A172 (cell line): Measurements from ENCODE around the gene CFC1. TPM values are rescaled to one million over a fixed set of nuclear protein-coding genes. Genes with fewer than 3 reads are reported as not detected.
"Not testable (repeated sequence)": the region's sequence is repeated elsewhere in the genome, so short reads cannot be mapped to it uniquely, and the experiment has no call there.

Experiments used
- DNase-seq: peaks from one replicate; pipeline ENCODE4 v3.0.0-alpha.2; 2015; ENCODE audit warnings: low spot score
- total RNA-seq: library from RNA; depleted of rRNA; stranded (reverse); fragments of >200 nt; shearing (Covaris generic); gene quantifications from 2 replicates; pipeline ENCODE4 v1.2.3, GENCODE V29; 2014; rRNA removed

The CFC1 gene
- total RNA-seq, 1 experiment from 2014 or later = not detected

- not testable (repeated sequence) for DNase-seq
Observed at GRCh38 chr2:130583582-130583981, 15.8 kb downstream of the CFC1 start.

GRCh38 chr2:130582970-130583369 lies 16.4 kb downstream of the CFC1 start:
- not testable (repeated sequence) for DNase-seq

- not testable (repeated sequence) for DNase-seq
Observed at GRCh38 chr2:130581491-130581890, 17.9 kb downstream of the CFC1 start.

GRCh38 chr2:130579121-130579520 lies 20.3 kb downstream of the CFC1 start:
- not testable (repeated sequence) for DNase-seq

- not testable (repeated sequence) for DNase-seq
Observed at GRCh38 chr2:130577559-130577958, 21.8 kb downstream of the CFC1 start.

GRCh38 chr2:130576209-130576784 lies 23.1 kb downstream of the CFC1 start:
- not testable (repeated sequence) for DNase-seq

- not testable (repeated sequence) for DNase-seq
Observed at GRCh38 chr2:130574230-130574629, 25.1 kb downstream of the CFC1 start.

- DNase-seq = not testable (repeated sequence)
Observed at GRCh38 chr2:130571929-130572328, 27.4 kb downstream of the CFC1 start.

- DNase-seq = not testable (repeated sequence)
Observed at GRCh38 chr2:130566165-130566564, 33.2 kb downstream of the CFC1 start.

- DNase-seq = not testable (repeated sequence)
Observed at GRCh38 chr2:130556441-130556840, 42.9 kb downstream of the CFC1 start.

GRCh38 chr2:130554178-130554577 lies 45.2 kb downstream of the CFC1 start:
- not testable (repeated sequence) for DNase-seq

- DNase-seq = not testable (repeated sequence)
Observed at GRCh38 chr2:130549475-130549874, 49.9 kb downstream of the CFC1 start.

GRCh38 chr2:130548418-130548817 lies 51.0 kb downstream of the CFC1 start:
- not testable (repeated sequence) for DNase-seq

GRCh38 chr2:130544978-130545377 lies 54.4 kb downstream of the CFC1 start:
- not testable (repeated sequence) for DNase-seq

GRCh38 chr2:130543785-130544528 lies 55.4 kb downstream of the CFC1 start:
- DNase-seq = not testable (repeated sequence)

GRCh38 chr2:130542789-130543188 lies 56.6 kb downstream of the CFC1 start:
- DNase-seq = not testable (repeated sequence)

Other genes starting within 250 kb of the CFC1 start
- gene PTPN18, start 243.5 kb downstream of the CFC1 start, total RNA-seq = 21.0 and 25.9 TPM in 2 replicates
- gene POTEI, start 90.2 kb downstream of the CFC1 start, total RNA-seq = not detected in 2 replicates
- not detected in 2 replicates for gene CFC1B, start 78.4 kb downstream of the CFC1 start, total RNA-seq
- gene POTEJ, start 11.9 kb upstream of the CFC1 start, total RNA-seq = not detected in 2 replicates
- not detected in 2 replicates for gene GPR148, start 129.5 kb upstream of the CFC1 start, total RNA-seq
- not detected in 2 replicates for gene AMER3, start 156.0 kb upstream of the CFC1 start, total RNA-seq
- 6.6 and 12.2 TPM in 2 replicates for gene ARHGEF4, start 237.3 kb upstream of the CFC1 start, total RNA-seq